GM11168 (cell line): ENCODE results near the gene ZNF526.
"Not testable (repeated sequence)": the region's sequence is repeated elsewhere in the genome, so short reads cannot be mapped to it uniquely, and the experiment has no call there.

Experiments
- in situ Hi-C: fragments of 300-500 bp; cut with MboI; formaldehyde crosslinking; loops from one replicate; pipeline ENCODE4 v1.12.0; 2022; ENCODE audit warnings: low sequenced_read_pairs; ENCODE audit not compliant: unreplicated experiment

ZNF526 gene

GRCh38 chr19:42254850-42255765 lies 35.0 kb downstream of the ZNF526 start, which contains the start of gene ERF:
Gene ERF, minus strand, starts transcription at chr19:42255128. Its CDS starts 129 bp downstream, at chr19:42254999.
- in situ Hi-C loops = no loop called here

DNA sequence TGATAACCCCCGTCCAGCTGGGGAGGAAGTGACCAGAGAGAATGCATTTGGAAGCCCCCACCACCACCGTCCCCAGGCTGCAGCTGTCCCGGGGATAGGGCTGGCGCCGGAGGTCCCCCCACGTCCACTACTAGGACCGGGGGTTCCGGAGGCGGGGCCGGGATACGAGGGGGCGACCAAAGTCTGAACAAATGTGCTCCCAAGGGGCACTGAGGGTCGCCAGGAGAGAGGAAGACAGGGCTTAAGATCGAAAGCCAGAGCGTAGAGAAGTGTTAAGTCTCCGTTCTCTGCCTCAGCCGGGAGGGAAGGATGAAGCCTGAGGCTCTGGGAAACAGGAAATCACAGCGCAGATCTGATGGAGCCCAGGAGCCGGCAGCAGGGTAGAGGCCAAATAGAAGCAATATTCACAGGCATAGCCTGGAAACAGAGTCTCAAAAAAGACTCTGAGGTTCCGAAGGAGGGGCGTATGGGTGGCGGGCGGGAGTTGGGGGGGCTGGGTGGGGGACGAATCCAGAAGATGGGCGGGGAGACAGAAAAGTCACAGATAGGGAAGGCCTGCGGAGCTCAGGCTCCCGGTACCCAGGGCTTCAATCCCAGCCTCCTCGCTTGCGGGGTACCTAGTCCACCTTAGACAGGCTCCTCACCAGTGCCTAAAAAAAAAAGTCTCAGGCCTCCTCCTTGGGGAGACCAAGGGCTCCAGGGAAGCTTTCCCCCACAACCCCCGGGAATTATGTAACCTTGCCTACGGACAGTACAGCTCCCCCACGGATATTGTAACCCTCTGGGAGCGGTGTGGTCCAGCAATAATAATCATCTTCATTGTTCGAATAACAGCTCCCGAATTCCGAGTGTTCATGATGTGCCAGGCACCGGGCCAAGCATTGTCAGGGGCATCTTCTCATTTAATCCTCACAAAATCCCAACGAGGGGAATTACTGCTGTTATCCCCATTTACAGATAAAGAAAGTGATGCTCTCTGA lies 35.9 kb downstream of the ZNF526 start:
- in situ Hi-C loops = no loop called here

DNA sequence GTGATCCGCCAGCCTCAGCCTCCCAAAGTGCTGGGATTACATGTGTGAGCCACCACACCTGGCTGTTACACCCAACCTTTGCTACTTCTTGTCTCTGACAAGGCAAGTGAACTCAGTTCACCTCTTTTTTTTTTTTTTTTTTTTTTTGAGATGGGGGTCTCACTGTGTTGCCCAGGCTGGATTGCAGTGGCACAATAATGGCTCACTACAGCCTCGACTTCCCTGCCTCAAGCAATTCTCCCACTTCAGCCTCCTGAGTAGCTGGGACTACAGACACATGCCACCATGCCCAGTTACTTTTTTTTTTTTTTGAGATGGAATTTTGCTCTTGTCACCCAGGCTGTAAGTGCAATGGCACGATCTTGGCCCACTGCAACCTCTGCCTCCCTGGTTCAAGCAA lies 37.7 kb downstream of the ZNF526 start:
- in situ Hi-C loops = not testable (repeated sequence)

DNA sequence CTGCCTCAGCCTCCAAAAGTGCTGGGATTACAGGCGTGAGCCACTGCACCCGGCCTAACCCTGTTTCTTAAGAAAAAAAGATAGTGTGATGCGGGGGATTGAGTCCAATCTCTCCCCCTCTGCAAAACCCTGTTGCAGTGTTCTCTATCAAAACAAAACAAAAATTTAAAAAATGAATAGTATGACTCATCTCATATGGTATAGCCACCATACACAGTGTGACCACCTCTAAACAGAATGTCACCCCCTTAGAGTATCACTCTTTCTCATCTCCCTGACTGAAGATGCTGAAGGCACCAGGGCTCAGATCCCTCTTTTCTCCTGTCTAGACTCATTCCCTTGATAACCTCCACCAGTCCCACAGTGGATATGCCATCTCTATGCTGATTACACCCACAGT lies 41.7 kb downstream of the ZNF526 start:
- in situ Hi-C loops = no loop called here

GRCh38 chr19:42266105-42266504 lies 46.0 kb downstream of the ZNF526 start:
- in situ Hi-C loops = not testable (repeated sequence)

DNA sequence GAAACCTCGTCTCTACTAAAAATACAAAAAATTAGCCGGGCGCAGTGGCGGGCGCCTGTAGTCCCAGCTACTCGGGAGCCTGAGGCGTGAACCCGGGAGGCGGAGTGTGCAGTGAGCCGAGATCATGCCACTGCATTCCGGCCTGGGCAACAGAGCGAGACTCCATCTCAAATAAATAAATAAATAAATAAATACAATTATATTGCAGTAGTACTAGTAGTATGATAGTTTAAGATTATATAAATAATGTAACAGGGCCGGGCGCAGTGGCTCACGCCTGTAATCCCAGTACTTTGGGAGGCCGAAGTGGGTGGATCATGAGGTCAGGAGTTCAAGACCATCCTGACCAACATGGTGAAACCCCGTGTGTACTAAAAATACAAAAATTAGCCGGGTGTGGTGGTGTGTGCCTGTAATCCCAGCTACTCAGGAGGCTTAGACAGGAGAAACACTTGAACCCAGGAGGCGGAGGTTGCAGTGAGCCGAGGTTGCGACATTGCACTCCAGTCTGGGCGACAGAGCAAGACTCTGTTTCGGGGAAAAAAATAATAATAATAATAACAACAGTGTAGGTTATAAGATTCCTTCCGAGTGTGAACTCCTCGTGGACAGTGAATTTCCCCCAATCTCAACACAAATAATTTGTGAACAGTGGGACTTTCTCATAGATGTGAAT lies 47.0 kb downstream of the ZNF526 start:
- in situ Hi-C loops = not testable (repeated sequence)

GRCh38 chr19:42267644-42268141 lies 47.6 kb downstream of the ZNF526 start:
- in situ Hi-C loops = no loop called here

GRCh38 chr19:42268142-42268703 lies 48.1 kb downstream of the ZNF526 start:
- in situ Hi-C loops = no loop called here

- in situ Hi-C loops = no loop called here
Measured at GRCh38 chr19:42268704-42269477, 48.8 kb downstream of the ZNF526 start, which contains the start of gene CIC. Gene CIC, plus strand, starts transcription at chr19:42269252. Its CDS starts 2,532 bp downstream, at chr19:42271784.

GRCh38 chr19:42269478-42270345 lies 49.6 kb downstream of the ZNF526 start:
- in situ Hi-C loops = no loop called here

DNA sequence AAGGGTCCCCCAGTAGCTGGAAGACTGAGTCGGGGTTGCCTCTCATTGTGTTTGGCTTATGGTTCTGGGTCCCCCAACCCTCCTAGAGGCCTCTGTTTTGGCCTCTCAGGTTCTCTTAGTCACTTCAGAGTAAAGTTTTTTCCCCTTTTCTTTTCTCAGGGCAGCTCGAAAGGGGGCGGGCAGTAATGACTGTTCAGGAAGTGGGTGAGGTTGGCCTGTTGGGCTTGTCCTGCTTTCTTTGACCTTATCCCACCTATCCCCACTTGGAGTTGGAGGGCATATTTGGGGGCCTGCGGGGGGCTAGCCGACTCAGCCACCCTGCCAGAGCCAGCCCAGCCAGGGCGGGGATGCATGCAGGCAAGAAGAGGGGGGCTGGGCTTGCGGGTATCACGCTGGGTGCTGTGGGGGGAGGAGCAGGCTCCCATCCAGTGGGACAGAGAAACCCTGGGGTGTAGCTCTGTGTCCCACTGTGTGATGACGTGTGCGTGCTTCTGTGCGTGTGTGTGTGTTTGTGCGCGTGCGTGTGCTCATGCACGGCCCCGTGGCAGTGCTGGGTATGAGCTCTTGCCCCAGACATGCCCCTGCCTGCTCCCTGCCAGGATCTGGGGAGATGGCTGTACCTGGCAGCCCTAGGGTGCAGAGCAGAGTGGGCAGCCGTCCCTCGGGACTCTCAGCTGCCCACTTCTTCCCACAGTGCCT lies 50.4 kb downstream of the ZNF526 start:
- in situ Hi-C loops = no loop called here

GRCh38 chr19:42271045-42271419 lies 50.9 kb downstream of the ZNF526 start:
- in situ Hi-C loops = no loop called here

DNA sequence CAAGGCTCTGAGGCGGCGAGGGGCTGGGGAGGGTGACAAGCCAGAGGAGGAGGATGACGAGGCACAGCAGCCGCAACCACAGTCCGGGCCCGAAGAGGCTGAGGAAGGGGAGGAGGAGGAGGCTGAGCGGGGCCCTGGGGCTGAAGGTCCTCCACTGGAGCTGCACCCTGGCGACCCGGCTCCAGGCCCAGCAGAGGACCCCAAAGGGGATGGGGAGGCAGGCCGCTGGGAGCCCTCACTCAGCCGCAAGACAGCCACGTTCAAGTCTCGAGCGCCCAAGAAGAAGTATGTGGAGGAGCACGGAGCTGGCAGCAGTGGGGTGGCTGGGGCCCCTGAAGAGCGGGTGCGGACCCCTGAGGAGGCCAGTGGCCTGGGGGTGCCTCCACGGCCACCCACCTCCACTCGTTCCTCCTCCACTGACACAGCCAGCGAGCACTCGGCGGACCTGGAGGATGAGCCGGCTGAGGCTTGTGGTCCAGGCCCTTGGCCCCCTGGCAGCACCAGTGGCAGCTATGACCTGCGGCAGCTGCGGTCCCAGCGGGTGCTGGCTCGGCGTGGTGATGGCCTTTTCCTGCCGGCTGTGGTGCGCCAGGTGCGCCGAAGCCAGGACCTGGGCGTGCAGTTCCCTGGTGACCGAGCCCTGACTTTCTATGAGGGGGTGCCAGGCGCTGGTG lies 51.9 kb downstream of the ZNF526 start:
- in situ Hi-C loops = no loop called here

GRCh38 chr19:42272535-42272897 lies 52.4 kb downstream of the ZNF526 start:
- in situ Hi-C loops = no loop called here

- in situ Hi-C loops = no loop called here
Measured at GRCh38 chr19:42272989-42273406, 52.9 kb downstream of the ZNF526 start.

DNA sequence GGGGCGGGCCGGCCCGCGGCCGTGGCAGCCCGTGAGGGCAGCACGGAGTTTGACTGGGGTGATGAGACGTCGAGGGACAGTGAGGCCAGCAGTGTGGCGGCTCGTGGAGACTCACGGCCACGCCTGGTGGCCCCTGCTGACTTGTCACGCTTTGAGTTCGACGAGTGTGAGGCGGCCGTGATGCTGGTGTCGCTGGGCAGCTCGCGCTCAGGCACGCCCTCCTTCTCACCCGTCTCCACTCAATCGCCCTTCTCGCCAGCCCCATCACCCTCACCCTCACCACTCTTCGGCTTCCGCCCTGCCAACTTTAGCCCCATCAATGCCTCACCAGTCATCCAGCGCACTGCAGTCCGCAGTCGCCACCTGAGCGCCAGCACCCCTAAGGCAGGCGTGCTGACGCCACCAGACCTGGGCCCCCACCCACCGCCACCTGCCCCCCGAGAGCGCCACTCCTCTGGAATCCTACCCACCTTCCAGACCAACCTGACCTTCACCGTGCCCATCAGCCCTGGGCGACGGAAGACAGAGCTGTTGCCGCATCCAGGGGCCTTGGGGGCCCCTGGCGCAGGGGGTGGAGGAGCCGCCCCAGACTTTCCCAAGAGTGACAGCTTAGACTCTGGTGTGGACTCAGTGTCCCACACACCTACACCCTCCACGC lies 53.4 kb downstream of the ZNF526 start:
- in situ Hi-C loops = no loop called here
